GM19193 (cell line): Measurements from ENCODE around the gene FOXD2.

ENCODE experiments used
- POLR2A ChIP-seq: IDR thresholded peaks from 4 replicates; pipeline ENCODE4 v1.6.1; 2011; ENCODE audit not compliant: insufficient read depth, insufficient read length; ENCODE audit errors: extremely low read depth

Gene FOXD2

DNA sequence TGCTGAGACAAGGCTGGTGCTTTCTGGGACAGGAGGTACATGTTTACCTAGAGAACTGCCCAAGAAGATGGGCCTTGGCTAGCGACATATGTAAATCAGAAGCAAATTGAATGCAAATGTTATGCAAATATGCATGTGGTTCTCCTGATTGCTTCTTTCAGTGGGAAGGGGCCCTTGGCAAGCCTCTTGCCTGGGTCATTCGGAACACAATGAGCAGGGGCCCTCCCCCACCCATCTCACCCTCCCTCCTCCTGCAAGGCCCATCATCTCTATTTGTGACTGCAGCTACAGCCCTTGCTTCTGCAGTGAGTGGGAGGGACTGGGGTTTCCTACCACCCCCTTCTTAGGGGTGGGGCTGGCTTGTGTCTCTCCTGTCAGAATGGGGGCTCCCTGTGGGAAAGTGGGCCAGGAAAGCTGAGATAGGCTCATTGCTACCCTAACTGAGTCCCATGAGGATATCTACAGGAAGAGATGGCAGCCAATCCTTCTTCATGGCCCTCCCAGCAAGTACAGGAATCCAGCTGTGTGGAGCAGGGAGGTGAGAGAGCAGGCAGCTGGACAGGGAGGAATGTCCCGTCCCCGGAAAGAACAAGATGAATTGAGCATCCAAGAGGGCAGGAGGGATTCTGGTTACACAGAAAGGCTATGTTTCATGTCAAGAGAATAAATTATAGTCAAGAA lies 31.0 kb downstream of the FOXD2 start:
- no peak for TF ChIP-seq POLR2A

DNA sequence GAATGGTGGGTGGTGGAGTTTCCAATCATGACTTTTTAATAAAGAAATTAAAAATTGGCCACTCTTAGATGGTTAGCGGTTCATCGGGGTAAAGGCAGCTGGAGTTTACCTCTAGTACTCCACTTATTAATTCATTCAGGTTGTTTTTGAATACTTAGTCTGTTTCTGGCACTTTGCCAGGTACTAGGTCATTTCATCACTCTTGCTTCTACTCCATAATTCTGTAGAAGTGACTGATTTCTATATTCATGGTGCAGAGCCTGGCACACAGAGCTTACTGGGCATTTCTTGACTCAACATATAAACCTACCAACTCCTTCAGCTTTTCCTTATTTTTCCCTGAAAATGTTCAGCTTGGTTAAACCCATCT lies 31.5 kb downstream of the FOXD2 start:
- no peak for TF ChIP-seq POLR2A

DNA sequence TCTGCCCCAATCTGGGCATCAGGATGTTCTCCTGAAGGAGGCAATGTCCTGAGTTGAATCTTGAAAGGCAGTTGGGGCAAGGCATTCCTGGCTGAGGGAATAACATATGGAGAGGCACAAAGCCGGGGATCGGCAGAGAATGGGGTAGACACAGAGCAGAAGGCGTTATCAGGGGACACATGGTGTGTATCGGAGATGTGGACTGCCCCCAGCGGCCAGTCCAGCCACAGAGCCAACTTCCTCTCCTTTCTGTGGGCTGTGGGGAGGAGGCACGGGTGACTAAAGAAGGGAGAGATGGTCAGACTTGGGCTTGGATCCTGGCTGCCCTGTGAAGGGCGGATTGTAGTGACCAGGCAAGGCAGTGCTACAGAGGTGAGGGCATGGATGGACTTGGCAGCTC lies 32.1 kb downstream of the FOXD2 start:
- TF ChIP-seq POLR2A: no peak

DNA sequence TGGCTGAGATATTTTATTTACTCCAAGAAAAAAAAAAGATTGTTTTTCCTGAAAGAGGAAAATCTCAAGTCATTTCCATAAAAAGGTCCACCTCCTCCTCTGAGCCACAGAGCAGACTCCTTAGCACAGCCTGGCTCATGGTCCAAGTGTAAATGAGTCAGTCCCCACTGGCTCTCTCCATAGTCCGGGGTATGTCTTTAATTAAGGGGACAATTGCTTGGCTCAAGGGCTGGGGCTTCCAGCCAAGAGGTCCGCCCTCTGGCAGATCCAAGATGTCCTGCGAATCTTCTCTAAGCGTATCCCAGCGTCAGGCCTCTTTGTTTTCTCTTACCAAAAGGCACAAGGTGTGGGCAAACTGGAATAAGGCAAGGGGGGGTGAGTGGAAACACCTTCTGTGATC lies 33.3 kb downstream of the FOXD2 start:
- no peak for TF ChIP-seq POLR2A

DNA sequence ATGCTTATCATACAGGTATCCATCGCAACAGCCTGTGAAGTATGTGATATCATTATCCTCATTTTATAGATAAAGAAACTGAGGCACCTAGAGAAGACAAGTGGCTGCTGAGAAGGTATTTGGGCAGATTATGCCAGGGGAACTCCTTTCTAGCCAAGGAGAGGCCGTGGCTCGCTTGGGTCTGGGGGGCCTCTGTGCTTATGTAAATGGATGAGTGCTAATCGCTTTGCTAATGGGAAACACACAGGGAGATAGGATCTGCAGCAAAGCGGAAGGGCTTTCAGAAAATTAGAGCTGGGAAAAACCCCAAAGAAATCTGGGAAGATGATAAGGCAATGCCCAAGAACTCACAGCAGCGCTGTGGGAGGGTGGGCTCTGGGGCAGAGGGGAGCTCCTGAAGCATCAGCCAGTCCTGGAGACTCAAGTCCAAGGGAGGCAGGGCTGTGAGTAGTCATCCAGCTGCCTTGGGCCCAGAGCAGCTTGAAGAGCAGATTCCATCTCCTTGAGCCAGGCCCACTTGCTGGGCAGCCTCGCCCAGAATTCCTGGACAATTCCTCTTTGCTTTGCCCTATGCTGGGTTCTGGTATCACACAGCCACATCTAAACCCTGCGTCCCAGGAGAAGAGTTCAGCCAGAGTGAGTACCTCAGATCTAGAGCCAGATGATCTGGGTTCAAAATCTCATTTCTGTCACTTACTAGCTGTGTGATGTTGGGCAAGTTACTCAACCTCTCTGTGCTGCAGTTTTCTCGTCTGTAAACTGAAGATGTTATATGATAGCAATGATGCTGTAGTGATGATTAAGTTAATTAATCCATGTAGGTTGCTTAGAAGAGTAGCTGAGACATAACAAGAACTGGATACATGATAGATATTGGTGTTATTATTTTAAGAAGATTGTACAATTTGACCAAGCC lies 36.7 kb downstream of the FOXD2 start:
- no peak for TF ChIP-seq POLR2A

DNA sequence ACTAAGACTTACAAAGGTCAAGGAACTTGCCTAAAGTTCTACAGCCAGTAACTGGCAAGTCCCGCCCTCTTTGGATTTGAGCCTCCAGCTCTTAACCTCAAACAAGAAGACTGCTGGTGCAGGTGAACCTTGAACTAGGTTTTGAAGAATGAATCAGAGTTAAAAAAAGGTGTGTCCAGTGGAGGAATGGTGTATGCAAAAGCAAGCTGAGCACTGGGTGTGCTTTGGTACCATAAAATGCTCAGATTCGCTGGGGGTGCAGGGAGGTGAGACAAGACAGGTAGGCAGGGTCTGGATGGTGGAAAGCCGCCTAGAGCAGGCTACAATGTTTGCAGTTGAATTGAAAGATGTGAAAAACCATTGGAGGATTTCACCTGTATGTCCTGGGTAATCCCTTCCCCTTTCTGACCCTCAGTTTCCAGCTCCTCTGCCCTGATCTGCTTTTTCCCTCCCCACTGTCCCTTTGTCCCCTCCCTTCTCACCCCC lies 39.8 kb downstream of the FOXD2 start:
- TF ChIP-seq POLR2A: no peak

DNA sequence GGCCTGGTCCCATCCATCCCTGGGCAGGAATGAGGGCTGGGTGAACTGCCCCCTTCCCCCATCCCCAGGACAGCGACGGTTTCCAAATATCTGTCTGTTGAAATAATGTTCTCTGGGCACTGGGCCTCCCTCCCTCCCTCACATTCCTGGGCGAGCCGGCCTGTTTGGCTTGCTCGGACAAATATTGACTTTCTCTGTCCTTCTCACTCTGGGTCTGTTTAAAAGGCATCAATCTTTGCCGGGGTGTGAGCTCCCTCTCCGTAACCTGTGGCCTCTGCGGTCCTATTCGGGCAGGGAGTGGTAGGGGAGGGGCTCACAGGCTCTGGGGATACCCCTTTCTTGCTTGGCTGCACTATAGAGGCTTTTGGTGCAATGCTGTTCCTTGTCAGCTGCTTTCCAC lies 40.2 kb downstream of the FOXD2 start:
- no peak for TF ChIP-seq POLR2A

DNA sequence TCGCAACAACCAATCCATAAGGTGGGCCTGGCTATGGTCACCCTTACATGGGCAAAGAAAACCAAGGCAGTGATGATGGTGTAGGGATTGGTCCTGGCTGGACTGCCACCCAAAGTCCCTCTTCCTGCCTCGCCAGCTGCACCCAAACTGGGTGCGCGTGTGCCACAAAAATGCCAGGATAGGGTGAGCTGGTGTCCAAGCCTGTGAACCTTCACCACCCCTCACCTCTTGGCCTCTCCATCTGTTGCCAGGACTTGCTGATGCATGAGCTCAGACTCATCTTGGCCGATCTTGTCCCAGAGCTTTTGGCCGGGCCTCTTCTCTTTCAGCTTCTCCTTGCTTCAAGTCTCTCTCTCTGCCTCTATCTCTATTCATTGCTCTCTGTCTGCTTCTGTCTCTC lies 41.8 kb downstream of the FOXD2 start:
- TF ChIP-seq POLR2A: no peak

DNA sequence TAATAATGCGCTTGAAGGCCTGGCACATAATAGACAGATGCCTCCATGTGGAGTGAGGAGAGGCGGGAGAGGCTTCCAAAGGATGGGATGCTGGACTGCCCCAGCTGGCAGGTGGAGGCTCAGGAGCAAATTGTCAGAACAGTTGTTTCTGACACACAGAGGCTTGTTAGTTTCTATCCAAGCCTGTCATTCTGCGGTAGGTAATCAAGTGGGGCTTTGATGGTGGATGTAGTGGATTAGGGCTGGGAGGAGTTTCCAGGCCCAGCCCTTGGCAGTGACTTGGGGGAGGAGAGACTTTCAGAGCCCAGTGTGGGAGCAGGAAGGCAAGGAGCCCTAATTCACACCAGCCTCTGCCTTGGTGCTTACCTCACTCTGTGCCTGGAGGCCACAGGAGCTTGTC lies 44.1 kb downstream of the FOXD2 start:
- no peak for TF ChIP-seq POLR2A

DNA sequence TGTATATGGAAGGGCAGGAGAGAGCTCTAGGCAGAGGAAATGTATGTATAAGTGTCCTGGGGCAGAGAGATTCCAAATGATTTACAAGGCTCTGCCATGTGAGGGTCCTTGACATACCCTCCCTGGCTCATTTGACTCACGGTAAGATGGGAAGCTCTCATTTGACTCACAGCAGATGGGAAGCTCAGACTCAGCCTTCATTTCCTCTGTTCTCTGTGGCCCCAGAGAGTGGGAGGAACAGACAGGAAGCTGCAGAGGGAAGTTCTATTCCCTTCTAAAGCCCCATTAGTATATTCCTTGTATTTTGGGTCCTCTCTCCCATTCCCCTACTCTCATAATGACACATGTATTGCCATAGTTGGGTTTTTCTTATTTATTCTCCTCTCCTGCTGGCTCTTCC lies 44.9 kb downstream of the FOXD2 start:
- TF ChIP-seq POLR2A: no peak

DNA sequence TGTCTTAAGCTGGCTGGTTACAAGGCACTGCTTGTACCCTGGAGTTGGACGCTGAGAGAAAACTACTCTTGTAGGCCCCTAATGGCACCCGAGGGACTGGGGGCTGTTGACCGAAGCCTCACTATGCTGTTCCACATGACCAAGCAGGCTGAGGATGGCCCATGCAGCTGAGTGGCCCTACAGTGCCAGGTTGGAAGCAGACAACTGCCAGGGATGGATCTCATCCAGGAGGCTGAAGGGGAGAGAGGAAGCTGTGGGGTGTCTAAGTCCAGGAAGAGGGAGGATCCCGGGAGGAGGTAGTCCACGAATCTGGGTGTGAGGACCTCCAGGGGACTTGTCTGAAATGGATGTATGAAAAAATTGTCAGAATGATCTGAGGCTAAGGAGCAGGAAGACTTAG lies 45.8 kb downstream of the FOXD2 start:
- TF ChIP-seq POLR2A: no peak

DNA sequence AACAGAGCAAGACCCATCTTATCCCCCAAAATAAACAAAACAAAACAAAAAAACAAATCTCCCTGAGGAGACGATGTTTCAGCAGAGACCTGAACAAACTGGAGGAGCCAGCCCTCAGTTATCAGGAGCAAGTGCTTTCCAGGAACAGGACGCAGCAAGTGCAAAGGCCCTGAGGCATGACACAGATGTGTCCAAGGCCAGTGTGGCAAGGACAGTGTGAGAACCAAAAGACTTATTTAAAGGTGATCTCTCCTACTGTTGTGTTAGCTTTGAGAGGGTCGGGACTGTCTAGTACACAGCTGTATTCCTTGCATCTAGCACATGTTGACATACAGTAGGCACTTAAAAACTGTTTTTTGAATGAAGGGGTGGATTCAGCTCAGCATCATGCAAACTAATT lies 48.0 kb downstream of the FOXD2 start:
- no peak for TF ChIP-seq POLR2A

DNA sequence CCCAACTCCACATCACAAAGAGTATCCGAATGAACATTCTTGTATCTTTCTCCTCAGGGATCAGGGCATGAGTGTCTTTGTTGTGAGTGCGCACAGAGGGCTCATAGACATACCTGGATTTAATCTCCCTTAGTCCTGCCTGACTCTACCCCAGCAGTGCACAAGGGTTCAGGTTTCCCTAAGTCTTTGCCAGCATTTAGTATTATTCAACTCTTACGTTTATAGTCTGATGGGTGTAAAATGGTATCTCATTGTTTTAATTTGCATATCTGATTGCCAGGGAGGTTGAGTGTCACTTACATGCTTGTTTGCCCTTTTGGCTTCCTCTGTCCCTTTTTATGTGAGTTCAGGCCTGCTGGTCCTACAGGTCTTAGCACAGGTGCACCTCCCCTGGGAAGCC lies 49.5 kb downstream of the FOXD2 start:
- no peak for TF ChIP-seq POLR2A

DNA sequence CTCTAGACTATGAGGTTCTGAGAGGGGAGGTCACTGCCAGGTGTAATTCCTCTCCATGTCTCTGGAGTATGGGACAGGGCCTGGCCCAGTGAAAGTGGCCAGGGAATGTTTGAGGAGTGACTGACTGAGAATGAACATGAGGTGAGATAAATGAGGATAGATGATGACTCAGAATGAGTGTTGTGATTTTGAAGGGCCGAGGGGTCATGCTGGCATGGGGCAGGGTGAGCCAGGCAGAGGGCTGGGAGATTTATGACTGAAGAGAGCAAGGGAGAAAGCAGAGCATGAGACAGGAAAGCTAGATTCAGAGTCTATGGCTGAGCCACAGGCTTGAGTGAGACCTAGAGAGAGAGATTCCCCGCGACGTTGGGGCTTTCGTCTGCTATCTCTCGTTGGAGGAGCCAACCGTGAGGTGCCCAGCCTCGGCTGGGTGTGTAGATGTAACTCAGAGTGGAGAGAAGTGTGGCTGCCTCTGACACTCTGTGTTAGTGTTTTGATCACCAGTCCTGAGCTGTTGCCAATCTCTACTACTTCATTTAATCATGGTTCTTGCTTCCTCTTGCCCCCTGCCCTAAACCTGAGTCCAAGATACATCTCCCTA lies 50.1 kb downstream of the FOXD2 start:
- no peak for TF ChIP-seq POLR2A
